GM12878 (cell line): ENCODE measurements around the gene MITF. TPM values are rescaled to one million over a fixed set of nuclear protein-coding genes. Genes with fewer than 3 reads are reported as not detected.

Experiments used
- ATAC-seq: fragments of 200-7000 bp; cut with Tn5 transposase; 3 replicates; pipeline ENCODE4 v1.9.1; 2020; ENCODE audit warnings: mild to moderate bottlenecking, moderate library complexity
- BruUV-seq: library from RNA; stranded (reverse); fragments of 400-500 nt; replicated peaks from 2 replicates; lab custom pipeline; 2021; lab: Mats Ljungman, UMichigan
- CTCF ChIA-PET: fragments of 300-600 bp; sonication (Branson Sonifier 250); formaldehyde crosslinking; extraction: SDS; loops from one replicate; lab custom pipeline; 2021; ENCODE audit warnings: inconsistent platforms; lab: Yijun Ruan, JAX
- POLR2A ChIA-PET: fragments of 350-600 bp; formaldehyde crosslinking; extraction: SDS; loops from one replicate; lab custom pipeline; 2021; ENCODE audit warnings: inconsistent platforms; lab: Charles Lee
- RAD21 ChIA-PET: fragments of 300-600 bp; sonication (Branson Sonifier 250); formaldehyde crosslinking; loops from one replicate; lab custom pipeline; 2023; ENCODE audit warnings: antibody characterized with exemption; ENCODE audit not compliant: unreplicated experiment; lab: Charles Lee
- SMC1A ChIA-PET: fragments of 300-600 bp; sonication (Branson Sonifier 250); formaldehyde crosslinking; loops from one replicate; lab custom pipeline; 2023; ENCODE audit not compliant: unreplicated experiment, uncharacterized antibody; lab: Charles Lee
- DNase-seq: peaks from one replicate; pipeline ENCODE4 v3.0.0-alpha.2; 2011; ENCODE audit warnings: low read depth, low spot score
- FAIRE-seq: peaks from 3 replicates; lab custom pipeline; 2011; peaks lifted over from hg19 to GRCh38; lab: Jason Lieb, UNC
- H2AFZ ChIP-seq: 2 replicates; pipeline ENCODE4 v1.6.0; 2011; ENCODE audit warnings: low read depth, low read length, control low read depth; ENCODE audit not compliant: control insufficient read depth
- H3K27ac ChIP-seq: 2 replicates; pipeline ENCODE4 v1.5.1; 2011; ENCODE audit warnings: control low read depth; ENCODE audit not compliant: control insufficient read depth, insufficient read depth
- H3K27me3 ChIP-seq, 2 experiments: replicated peaks in 1 of 2; 2 replicates each; pipeline versions ENCODE4 v1.6.0 to v1.6.1; 2011; ENCODE audit warnings: low read length in 1 of 2; ENCODE audit not compliant: control insufficient read depth in 2 of 2, insufficient read depth in 2 of 2
- H3K36me3 ChIP-seq, 2 experiments: 2 replicates each; pipeline ENCODE4 v1.5.1; 2011; ENCODE audit warnings: low read length in 1 of 2; ENCODE audit not compliant: control insufficient read depth in 2 of 2, insufficient read depth in 2 of 2
- H3K4me1 ChIP-seq: 2 replicates; pipeline ENCODE4 v1.6.1; 2011; ENCODE audit warnings: mild to moderate bottlenecking, low read length, moderate library complexity, mixed read lengths; ENCODE audit not compliant: control insufficient read depth, insufficient read depth
- H3K4me2 ChIP-seq: 2 replicates; pipeline ENCODE4 v1.6.0; 2011; ENCODE audit warnings: control low read depth; ENCODE audit not compliant: control insufficient read depth, insufficient read depth
- H3K4me3 ChIP-seq: fragments of 200-600 bp; sonication (generic); 2 replicates; pipeline ENCODE4 v1.5.1; 2016
- H3K79me2 ChIP-seq: 2 replicates; pipeline ENCODE4 v1.6.0; 2011; ENCODE audit warnings: low read length; ENCODE audit not compliant: control insufficient read depth, insufficient read depth
- H3K9ac ChIP-seq: 2 replicates; pipeline ENCODE4 v1.8.0; 2011; ENCODE audit warnings: low read length, control low read depth, mixed read lengths; ENCODE audit not compliant: control insufficient read depth, insufficient read depth
- H3K9me3 ChIP-seq: replicated peaks from 3 replicates; pipeline ENCODE4 v1.5.1; 2011; ENCODE audit warnings: mild to moderate bottlenecking, low read length; ENCODE audit not compliant: control insufficient read depth, insufficient read depth
- H4K20me1 ChIP-seq: 2 replicates; pipeline ENCODE4 v1.6.0; 2011; ENCODE audit not compliant: control insufficient read depth, insufficient read depth
- CUX1 ChIP-seq: IDR thresholded peaks from 2 replicates; pipeline ENCODE4 v1.6.1; 2012; ENCODE audit warnings: improper control_type of control experiment, low read depth, low read length; ENCODE audit not compliant: insufficient replicate concordance
- EGR1 ChIP-seq, 2 experiments: IDR thresholded peaks; 1 replicate in 1 of 2; 2 replicates in 1 of 2; pipeline ENCODE4 v1.6.1; 2011 to 2012; ENCODE audit warnings: low read depth in 2 of 2, low read length in 2 of 2, borderline replicate concordance in 1 of 2, mild to moderate bottlenecking in 1 of 2, moderate library complexity in 1 of 2
- LARP7 ChIP-seq: fragments of 450-650 bp; IDR thresholded peaks from 2 replicates; pipeline ENCODE4 v1.6.1; 2017; ENCODE audit warnings: mild to moderate bottlenecking
- WGBS: methylation state at CpG from one replicate; pipeline ENCODE4 v1.1.6; 2016; ENCODE audit warnings: low lambda C conversion rate; ENCODE audit not compliant: insufficient replicate concordance, insufficient coverage; ENCODE audit errors: missing lambda C conversion rate; 5-methylcytosine and 5-hydroxymethylcytosine counted together
- in situ Hi-C: fragments of 300-500 bp; cut with MboI; formaldehyde crosslinking; loops from 9 replicates; pipeline ENCODE4 v1.14.3; 2018; ENCODE audit warnings: mixed read lengths
- intact Hi-C: fragments of 100-400 bp; cut with micrococcal nuclease; formaldehyde crosslinking; loops from one replicate; pipeline ENCODE4 v1.14.2; 2022; ENCODE audit not compliant: unreplicated experiment
- polyA plus RNA-seq, 11 experiments: library from polyadenylated mRNA; depleted of rRNA in 4 of 11; unstranded in 6 of 11; stranded (reverse) in 5 of 11; fragments of >200 nt; fragmentation: Nextera tagmentation in 4 of 11; fragmentation: Illumina TruSeq in 1 of 11; extraction: Ambion mirVana in 4 of 11; extraction: Trizol in 1 of 11; gene quantifications; 1 replicate in 1 of 11; 2 replicates in 10 of 11; pipeline versions ENCODE4 v1.2.1 to v1.2.3, GENCODE V29; 2011 to 2016; ENCODE audit warnings: inconsistent platforms in 2 of 11, missing spikeins in 2 of 11, low read depth in 1 of 11
- total RNA-seq, 4 experiments: library from RNA; depleted of rRNA in 3 of 4; stranded (reverse); fragments of >200 nt in 3 of 4; fragmentation: Illumina TruSeq in 1 of 4; extraction: Trizol in 1 of 4; gene quantifications; 2 replicates each; pipeline versions ENCODE4 v1.2.1 to v1.2.3, GENCODE V29; 2013 to 2021
- TF ChIP-seq, protein P1 (sequence below): fragments of 450-650 bp; IDR thresholded peaks from 2 replicates; pipeline ENCODE4 v1.6.1; 2017; ENCODE audit warnings: mild to moderate bottlenecking, moderate library complexity
- TF ChIP-seq, protein P2 (sequence below): fragments of 450-650 bp; formaldehyde crosslinking; IDR thresholded peaks from 2 replicates; pipeline ENCODE4 v1.4.0; 2022; ENCODE audit warnings: mild to moderate bottlenecking, moderate library complexity

Gene MITF
- total and polyA plus RNA-seq, 10 of the 15 experiments (the other 5 are each of a cell fraction or from before 2014, with no cell fraction given): under 0.01 to 0.90 (median 0.06) TPM; not detected in 3

DNA sequence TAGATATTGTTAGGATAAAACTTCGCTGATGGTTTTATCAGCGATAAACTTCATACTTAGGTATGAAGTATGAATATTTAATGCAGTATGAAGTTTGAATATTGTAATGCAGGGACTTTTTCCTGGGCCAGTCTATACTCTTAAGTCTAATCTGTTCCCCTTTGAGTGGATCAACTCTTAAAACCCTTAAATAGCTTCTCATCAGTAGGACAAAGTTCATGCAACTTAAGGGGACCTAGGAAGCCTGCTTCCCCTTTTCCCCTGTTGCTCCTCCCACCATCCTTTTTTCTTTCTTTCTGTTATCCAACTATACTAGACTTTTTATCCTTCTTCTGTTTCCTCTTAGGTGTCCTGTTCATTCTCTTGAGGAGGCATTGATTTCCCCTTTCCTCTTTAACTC lies 78.7 kb downstream of the MITF start:
- no peak overlapping the region for H3K4me2 ChIP-seq
- H3K79me2 ChIP-seq: no peaks in the 10 kb centered on the region
- ChIA-PET RAD21 (no interaction called here), SMC1A (no interaction called here), POLR2A (no interaction called here), CTCF (no interaction called here)
- H4K20me1 ChIP-seq: no peaks in the 10 kb centered on the region
- ATAC-seq (no peak), FAIRE-seq (no peak), DNase-seq (no peak)
- no peaks in the 10 kb centered on the region for H3K4me1 ChIP-seq
- in situ Hi-C loops: no loop called here
- TF ChIP-seq, protein P1, sequence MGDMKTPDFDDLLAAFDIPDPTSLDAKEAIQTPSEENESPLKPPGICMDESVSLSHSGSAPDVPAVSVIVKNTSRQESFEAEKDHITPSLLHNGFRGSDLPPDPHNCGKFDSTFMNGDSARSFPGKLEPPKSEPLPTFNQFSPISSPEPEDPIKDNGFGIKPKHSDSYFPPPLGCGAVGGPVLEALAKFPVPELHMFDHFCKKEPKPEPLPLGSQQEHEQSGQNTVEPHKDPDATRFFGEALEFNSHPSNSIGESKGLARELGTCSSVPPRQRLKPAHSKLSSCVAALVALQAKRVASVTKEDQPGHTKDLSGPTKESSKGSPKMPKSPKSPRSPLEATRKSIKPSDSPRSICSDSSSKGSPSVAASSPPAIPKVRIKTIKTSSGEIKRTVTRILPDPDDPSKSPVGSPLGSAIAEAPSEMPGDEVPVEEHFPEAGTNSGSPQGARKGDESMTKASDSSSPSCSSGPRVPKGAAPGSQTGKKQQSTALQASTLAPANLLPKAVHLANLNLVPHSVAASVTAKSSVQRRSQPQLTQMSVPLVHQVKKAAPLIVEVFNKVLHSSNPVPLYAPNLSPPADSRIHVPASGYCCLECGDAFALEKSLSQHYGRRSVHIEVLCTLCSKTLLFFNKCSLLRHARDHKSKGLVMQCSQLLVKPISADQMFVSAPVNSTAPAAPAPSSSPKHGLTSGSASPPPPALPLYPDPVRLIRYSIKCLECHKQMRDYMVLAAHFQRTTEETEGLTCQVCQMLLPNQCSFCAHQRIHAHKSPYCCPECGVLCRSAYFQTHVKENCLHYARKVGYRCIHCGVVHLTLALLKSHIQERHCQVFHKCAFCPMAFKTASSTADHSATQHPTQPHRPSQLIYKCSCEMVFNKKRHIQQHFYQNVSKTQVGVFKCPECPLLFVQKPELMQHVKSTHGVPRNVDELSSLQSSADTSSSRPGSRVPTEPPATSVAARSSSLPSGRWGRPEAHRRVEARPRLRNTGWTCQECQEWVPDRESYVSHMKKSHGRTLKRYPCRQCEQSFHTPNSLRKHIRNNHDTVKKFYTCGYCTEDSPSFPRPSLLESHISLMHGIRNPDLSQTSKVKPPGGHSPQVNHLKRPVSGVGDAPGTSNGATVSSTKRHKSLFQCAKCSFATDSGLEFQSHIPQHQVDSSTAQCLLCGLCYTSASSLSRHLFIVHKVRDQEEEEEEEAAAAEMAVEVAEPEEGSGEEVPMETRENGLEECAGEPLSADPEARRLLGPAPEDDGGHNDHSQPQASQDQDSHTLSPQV: no peak
- TF ChIP-seq, protein P2, sequence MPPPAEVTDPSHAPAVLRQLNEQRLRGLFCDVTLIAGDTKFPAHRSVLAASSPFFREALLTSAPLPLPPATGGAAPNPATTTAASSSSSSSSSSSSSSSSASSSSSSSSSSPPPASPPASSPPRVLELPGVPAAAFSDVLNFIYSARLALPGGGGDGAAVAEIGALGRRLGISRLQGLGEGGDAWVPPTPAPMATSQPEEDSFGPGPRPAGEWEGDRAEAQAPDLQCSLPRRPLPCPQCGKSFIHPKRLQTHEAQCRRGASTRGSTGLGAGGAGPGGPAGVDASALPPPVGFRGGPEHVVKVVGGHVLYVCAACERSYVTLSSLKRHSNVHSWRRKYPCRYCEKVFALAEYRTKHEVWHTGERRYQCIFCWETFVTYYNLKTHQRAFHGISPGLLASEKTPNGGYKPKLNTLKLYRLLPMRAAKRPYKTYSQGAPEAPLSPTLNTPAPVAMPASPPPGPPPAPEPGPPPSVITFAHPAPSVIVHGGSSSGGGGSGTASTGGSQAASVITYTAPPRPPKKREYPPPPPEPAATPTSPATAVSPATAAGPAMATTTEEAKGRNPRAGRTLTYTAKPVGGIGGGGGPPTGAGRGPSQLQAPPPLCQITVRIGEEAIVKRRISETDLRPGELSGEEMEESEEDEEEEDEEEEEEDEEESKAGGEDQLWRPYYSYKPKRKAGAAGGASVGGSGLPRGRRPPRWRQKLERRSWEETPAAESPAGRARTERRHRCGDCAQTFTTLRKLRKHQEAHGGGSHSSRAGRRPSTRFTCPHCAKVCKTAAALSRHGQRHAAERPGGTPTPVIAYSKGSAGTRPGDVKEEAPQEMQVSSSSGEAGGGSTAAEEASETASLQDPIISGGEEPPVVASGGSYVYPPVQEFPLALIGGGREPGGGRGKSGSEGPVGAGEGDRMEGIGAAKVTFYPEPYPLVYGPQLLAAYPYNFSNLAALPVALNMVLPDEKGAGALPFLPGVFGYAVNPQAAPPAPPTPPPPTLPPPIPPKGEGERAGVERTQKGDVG (CRISPR knock-in tag): no peak
- TF ChIP-seq CUX1 (no peak), LARP7 (no peak), EGR1 (IDR thresholded peaks at IDR 0.05; ENCODE audit: borderline replicate concordance in 1 of 2, low read depth in 2 of 2, low read length in 2 of 2) (no peak)
- intact Hi-C loops: no loop called here
- no peak overlapping the region for H3K9ac ChIP-seq
- no peaks in the 10 kb centered on the region for H3K9me3 ChIP-seq
- H3K36me3 ChIP-seq: no peaks in the 10 kb centered on the region
- no peak overlapping the region for H2AFZ ChIP-seq
- BruUV-seq: no TSS peak
- 28% methylated on average over 2 of the region's 2 CpGs for WGBS
- H3K4me3 ChIP-seq: no peak overlapping the region
- H3K27me3 ChIP-seq: no peaks in the 10 kb centered on the region
- H3K27ac ChIP-seq: no peak overlapping the region
